GM12875 (cell line): ENCODE data around the gene BNC2.

Experiments
- H3K4me3 ChIP-seq: one replicate; pipeline ENCODE4 v1.5.1; 2011; ENCODE audit warnings: low read depth, low read length, control low read depth
- TF ChIP-seq, protein P1 (sequence below): IDR thresholded peaks from 2 replicates; pipeline ENCODE4 v1.5.1; 2011; ENCODE audit warnings: low read depth, mild to moderate bottlenecking, control low read depth, inconsistent platforms, low read length, moderate library complexity, borderline replicate concordance; ENCODE audit not compliant: insufficient read depth

BNC2 gene

DNA sequence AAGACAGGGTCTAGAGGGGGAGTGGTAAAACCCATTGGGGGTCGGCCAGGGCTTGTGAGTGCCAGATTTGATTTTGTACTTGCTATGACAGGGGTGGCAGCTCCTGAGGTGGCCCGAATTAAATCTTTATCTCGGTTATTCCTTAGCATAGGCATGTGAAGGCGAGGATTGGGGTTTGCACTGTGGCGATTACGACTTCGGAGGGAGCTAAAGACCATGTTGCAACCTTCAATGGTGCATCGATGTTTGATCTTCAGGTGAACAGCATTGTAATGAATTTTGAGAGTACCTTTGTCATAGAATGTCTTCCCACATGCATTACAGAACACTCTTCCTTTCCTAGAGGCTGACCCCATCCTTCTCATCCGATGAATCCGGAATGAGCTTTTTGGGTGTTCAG is 433.9 kb downstream of the BNC2 start:
- no peak overlapping the region for H3K4me3 ChIP-seq
- TF ChIP-seq, protein P1, sequence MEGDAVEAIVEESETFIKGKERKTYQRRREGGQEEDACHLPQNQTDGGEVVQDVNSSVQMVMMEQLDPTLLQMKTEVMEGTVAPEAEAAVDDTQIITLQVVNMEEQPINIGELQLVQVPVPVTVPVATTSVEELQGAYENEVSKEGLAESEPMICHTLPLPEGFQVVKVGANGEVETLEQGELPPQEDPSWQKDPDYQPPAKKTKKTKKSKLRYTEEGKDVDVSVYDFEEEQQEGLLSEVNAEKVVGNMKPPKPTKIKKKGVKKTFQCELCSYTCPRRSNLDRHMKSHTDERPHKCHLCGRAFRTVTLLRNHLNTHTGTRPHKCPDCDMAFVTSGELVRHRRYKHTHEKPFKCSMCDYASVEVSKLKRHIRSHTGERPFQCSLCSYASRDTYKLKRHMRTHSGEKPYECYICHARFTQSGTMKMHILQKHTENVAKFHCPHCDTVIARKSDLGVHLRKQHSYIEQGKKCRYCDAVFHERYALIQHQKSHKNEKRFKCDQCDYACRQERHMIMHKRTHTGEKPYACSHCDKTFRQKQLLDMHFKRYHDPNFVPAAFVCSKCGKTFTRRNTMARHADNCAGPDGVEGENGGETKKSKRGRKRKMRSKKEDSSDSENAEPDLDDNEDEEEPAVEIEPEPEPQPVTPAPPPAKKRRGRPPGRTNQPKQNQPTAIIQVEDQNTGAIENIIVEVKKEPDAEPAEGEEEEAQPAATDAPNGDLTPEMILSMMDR, result no peak

DNA sequence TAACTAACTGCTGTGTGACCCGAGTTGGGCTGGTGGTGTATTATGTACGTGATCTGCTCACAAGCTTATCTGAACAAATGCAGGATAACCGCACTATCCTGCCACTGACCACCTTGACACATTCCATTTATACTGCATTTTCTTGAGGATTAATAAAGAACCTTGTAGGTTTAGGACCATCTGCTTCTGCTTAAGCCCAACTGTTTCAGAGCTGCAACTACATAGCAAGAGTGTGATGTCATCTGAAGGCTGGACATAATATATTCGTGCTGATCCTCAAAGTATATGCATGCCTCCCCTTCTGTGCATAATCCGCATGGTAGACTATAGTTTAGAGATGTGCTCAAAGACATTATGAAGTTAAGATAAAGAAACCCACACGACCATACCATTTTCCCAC is 435.9 kb downstream of the BNC2 start:
- H3K4me3 ChIP-seq, result no peak overlapping the region
- TF ChIP-seq, protein P1, result no peak

DNA sequence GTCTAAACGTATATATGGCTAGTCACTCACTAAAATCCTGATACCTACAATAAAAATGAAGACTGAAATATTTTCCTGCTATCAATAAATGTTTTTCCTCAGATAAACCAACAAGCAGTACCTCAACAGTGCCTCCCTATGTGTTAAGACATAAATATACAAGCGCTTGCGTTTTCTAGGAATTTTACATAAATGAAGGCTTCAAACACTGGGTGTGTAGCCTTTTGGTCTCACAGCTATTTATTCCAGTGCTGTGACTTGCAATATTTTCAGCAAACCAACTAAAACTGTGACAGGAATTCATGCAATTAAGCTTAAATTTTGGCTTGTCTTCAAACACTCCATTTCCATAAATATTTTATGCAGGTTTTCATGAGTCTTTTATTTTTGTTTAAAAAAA is 437.0 kb downstream of the BNC2 start:
- TF ChIP-seq, protein P1, result no peak
- H3K4me3 ChIP-seq, result no peak overlapping the region

DNA sequence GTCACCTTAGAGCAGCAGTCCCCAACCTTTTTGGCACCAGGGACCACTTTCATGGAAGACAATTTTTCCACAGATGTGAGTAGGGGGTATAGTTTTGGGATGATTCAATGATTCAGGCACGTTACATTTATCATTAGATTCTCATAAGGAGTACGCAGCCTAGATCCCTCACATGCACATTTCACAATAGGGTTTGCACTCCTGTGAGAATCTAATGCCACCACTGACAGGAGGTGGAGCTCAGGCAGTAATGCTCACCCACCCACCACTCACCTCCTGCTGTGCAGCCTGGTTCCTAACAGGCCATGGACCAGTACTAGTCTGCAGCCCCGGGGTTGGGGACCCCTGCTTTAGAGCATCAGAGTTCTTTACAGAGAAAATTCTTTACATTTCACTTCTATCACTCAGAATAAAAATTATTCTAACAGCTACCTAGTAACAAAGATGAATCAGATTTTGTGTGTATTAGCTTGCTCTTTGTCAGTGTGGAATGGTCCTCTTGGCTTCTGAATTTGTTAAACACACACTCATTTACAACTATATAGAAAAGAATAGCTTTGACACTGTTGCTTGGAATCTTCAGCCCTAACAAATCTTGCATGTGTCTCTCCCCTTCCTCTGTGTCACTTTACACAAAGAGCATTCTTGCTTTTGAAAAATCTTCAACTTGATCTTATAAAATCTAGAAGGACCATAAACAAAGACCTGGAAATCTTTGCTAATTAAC is 438.6 kb downstream of the BNC2 start:
- TF ChIP-seq, protein P1, result no peak
- H3K4me3 ChIP-seq, result no peak overlapping the region

DNA sequence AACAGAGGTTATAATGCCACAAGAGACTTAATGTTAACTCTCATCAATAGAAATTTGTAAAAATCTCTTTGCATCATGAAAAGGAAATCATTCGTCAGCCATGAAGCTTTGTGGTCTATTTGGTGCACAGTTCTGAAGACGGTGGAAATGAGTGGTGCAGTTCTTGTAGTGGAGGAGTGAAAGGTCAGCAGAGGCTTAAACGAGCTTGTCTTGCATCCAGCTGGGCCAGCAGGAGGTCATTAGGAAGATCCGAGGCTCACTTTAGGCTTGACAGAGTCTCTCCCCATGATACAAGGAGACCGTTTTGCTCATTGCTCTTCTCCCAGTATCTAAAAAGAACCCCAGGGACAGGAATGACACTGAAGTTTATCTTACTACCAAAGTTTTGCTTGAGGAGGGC is 440.8 kb downstream of the BNC2 start:
- no peak overlapping the region for H3K4me3 ChIP-seq
- TF ChIP-seq, protein P1, result no peak

DNA sequence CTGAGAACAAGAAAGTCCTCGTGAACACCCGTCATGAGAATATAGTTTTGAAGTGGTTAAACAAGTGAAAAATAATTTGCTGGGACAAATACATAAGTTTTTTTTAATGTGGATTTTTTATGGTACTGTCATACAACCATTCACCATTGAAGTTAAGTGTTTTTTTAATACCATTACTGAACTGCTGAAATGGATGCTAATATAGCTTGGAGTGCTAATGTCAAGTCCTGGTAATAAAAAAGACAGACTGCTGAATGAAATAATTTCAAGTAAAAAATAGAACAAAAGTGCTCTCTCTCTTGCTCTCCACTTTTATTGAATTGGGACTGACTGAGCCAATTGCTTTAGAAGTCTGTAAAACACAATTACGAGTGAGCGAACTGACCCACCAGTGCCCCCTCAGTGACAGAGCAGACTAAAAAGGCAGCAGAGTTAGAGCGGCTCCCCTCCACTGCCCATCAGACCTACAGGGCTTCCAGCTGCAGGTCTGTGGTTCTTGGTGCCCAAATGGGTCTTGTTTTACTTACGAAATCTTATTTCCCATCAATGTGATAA is 442.5 kb downstream of the BNC2 start:
- TF ChIP-seq, protein P1, result no peak
- H3K4me3 ChIP-seq, result no peak overlapping the region

DNA sequence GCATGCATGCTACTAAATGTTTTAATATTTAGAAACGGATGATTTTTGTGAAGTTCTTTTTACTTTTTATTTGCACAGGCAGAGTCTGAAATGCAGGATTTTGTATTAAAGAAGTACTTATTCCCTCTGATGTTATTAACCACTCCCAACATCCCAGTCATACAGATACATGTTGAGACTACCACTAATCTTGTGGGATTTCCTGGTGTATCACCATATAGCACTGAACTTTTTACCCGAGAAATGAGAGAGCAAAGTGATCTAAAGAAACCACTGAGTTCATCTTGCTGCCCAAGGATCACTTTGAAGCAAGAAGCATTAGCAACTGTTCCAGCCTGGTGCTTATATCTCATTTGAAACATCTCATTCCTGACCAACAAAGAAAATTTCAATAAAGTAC is 443.8 kb downstream of the BNC2 start:
- no peak overlapping the region for H3K4me3 ChIP-seq
- TF ChIP-seq, protein P1, result no peak
